Astrocyte (in vitro differentiated cells and primary cell): ENCODE measurements around the gene ASB2.

Source experiments
- CTCF ChIP-seq: IDR thresholded peaks from 2 replicates; pipeline ENCODE4 v1.5.1; 2011; ENCODE audit warnings: low read depth, mild to moderate bottlenecking, inconsistent platforms, low read length, moderate library complexity; ENCODE audit not compliant: insufficient read depth
- EZH2 ChIP-seq: IDR thresholded peaks from 2 replicates; pipeline ENCODE4 v1.6.1; 2012; ENCODE audit warnings: mild to moderate bottlenecking, low read length, inconsistent platforms; ENCODE audit not compliant: insufficient read depth

- TF ChIP-seq EZH2, result no peak
- TF ChIP-seq CTCF, result no peak
Observed at GRCh38 chr14:93997916-93998870, 21.8 kb upstream of the ASB2 start.
